IPS-NIHi11 (cell line): ENCODE results near the gene PRMT1.
"Not testable (repeated sequence)": the region's sequence is repeated elsewhere in the genome, so short reads cannot be mapped to it uniquely, and the experiment has no call there.

Source experiments
- DNase-seq: peaks from one replicate; pipeline ENCODE4 v3.0.0; 2012; ENCODE audit warnings: mixed read lengths, low spot score

Gene PRMT1

DNA sequence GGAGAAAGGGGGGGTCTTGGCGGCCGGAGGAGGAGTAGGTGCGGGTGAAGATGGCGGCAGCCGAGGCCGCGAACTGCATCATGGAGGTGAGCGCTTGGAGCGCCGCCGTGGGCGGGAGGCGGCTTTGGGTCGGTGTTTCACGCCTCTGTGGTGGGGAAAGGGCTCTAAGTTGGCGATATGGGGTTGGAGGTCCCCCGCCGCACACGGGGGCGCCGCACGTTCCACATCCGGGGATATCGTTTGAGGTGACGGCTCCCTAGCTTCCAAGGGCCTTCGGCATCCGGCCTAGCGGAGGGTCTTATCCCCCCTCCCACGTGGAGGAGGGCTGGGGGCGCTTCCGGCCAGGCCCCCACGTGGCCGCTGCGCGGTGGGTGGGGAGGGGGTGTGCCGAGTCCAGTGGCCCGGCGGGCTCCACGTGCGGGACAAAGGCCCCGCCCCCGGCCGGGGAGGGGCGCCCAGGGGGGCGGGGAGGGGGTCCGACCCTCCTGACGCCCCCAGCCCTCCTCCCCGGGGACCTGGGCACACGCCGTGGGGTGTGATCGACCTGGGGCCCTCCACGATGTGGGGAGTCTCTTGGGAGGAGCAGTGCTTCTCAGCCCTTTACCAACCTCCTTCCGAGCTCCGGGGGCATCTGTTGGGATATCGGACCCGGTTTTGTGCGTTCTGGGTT is at the start of gene PRMT1:
Gene PRMT1, plus strand, starts transcription at position 41 of the 670 bp plus-strand sequence. Its CDS starts 10 bp downstream, at position 51.
- DNase-seq: peak; percentile 47

DNA sequence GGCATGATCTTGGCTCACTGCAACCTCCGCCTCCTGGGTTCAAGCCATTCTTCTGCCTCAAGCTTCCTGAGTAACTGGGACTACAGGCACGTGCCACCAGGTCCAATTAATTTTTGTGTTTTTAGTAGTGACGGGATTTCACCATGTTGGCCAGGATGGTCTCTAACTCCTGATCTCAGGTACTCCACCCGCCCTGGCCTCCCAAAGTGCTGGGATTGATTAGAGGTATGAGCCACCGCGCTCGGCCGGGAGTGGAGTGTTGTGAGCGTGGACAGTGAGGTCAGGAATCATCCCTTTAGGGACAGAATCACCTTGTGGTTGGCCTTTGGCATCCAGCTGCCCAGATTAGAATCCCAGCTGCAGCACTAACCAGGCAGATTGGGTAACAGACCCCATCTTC is 47.4 kb upstream of the PRMT1 start:
- DNase-seq: no peak

DNA sequence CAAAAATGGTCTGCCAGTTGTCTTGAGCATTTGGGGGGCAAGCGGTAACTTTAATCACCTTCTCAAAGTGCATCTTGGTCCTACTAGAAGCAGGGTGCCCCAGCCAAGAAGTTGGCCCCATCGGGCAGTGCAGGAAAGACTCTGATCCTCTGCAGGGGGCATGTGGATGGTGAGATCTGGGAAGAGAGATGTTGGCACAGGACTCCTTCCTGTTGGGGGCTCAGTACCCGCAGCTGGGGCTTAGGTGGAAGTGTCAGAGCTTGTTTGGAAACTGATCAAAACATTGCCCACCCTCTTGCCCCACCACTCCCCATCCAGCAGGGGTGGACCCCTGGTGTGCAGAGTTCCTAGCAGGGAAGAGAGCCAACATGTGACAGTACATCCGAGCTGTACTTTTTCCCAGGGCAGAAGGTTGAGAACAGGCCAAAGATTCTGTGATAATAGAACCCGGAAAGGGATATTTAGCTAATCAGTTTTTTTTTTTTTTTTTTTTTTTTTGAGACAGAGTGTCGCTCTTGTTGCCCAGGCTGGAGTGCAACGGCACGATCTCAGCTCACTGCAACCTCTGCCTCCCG is 46.0 kb upstream of the PRMT1 start:
- DNase-seq: no peak

DNA sequence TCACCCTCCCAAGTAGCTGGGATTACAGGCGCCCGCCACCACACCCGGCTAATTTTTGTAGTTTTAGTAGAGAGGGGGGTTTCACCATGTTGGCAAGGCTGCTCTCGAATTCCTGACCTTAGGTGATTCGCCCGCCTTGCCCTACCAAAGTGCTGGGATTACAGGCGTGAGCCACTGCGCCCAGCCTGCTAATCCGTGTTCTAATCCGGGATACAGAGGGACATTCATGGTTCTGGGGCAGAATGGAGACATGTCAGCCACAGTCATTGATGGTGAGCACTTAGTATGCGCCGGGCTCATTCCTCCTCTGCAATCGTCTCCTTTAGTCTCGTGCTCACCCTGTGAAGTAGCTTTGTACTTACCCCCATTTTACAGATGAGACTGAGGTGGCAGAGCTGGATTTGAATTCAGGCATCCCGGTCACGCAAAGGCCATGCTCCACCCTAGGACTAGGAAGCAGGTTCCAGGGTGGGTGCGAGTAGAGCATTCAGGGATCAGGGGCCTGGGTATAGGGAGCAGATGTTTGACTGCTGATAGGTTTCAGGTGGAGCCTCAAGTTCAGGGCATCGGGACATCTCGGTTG is 45.4 kb upstream of the PRMT1 start:
- no peak for DNase-seq

DNA sequence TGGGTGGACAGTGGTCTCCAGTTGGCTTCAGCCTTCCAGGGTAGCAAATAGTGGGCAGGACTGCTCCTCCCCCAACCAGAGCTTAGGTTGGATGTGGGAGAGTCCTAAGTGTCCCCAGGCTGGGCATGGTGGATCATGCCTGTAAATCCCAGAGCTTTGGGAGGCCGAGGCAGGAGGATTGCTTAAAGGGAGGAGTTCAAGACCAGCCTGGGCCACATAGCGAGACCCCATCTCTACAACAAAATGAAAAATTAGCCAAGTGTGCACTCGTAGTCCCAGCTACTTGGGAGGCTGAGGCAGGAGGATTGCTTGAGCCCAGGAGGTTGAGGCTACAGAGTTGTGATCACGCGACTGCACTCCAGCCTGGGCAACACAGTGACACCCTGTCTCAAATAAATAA is 44.5 kb upstream of the PRMT1 start:
- no peak for DNase-seq

DNA sequence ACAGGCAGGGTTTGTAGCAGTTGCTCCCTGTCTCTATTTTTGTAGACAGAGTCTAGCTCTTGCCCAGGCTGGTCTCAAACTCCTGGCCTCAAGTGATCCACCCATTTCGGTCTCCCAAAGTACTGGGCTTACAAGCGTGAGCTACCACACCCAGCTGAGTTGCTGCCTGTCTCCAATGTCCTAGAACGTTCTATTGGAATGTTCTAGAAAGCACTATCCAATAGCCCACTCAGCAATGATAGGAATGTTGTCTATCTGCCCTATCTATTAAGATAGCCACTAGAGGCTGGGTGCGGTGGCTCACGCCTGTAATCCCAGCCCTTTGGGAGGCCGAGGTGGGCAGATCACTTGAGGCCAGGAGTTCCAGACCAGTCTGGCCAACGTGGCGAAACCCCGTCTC is 43.8 kb upstream of the PRMT1 start:
- not testable (repeated sequence) for DNase-seq

DNA sequence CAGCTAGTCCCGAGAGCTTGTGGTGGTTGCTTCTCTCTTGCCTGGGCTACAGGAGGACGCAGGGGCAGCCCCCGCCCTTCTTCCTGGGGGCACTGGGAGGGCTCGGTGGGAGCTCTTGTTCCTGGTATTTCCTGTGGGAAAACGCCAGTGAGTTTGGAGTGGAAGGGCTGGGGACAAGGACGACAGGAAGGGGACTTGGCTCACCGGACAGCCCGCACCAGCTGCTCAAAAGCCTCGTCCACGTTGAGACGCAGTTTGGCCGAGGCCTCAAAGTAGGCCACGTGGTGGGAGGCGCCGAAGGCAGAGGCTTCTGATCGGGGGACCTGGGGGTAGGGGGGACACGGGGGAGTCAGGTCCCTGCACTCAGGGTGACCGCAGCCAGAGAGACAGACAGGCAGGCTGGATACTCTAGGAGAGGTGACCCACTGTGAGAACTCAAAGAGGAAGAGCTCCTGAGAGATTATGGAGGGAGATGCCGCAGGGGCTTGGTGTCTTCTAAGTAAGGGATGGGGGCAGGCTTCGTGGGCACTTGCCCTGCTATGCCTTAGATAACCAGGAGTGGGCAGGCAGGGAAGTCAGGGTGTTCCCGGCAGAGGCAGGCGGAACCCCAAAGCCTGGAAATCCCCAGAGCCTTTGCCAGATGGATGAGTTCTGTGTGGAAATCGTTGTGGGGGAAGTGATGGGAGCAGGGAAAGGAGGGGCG is 41.4 kb upstream of the PRMT1 start:
- no peak for DNase-seq

DNA sequence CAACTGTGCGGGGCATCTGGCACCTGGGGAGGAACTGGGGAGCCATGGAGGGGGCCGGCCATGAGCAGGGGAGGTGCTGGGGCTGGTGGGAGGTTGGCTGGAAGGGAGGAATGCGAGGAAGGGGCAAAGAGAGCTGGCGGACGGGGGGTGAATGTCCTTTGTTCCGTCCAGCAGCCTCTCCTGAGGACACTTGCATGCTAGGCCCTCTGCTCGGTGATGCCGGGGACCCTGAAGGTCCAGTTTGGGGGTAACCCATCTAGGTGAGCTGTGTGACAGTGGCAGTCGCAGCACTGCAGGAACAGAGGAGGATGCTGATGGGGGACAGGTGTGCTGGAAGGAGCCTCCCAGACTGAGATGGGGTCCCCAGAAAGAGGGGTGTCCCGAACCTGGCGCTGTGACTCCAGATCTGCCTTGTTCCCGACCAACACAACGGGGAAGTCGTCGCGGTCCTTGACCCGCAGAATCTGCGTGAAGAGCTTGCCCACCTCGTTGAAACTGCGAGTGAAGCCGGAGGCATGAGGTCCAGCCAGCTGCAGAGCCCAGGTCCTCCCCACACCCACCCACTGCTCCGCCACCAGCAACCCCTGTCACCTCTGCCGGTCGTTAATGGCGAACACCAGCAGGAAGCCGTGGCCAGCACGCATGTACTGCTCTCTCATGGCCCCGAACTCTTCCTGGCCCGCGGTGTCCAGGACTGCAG is 40.7 kb upstream of the PRMT1 start:
- no peak for DNase-seq

DNA sequence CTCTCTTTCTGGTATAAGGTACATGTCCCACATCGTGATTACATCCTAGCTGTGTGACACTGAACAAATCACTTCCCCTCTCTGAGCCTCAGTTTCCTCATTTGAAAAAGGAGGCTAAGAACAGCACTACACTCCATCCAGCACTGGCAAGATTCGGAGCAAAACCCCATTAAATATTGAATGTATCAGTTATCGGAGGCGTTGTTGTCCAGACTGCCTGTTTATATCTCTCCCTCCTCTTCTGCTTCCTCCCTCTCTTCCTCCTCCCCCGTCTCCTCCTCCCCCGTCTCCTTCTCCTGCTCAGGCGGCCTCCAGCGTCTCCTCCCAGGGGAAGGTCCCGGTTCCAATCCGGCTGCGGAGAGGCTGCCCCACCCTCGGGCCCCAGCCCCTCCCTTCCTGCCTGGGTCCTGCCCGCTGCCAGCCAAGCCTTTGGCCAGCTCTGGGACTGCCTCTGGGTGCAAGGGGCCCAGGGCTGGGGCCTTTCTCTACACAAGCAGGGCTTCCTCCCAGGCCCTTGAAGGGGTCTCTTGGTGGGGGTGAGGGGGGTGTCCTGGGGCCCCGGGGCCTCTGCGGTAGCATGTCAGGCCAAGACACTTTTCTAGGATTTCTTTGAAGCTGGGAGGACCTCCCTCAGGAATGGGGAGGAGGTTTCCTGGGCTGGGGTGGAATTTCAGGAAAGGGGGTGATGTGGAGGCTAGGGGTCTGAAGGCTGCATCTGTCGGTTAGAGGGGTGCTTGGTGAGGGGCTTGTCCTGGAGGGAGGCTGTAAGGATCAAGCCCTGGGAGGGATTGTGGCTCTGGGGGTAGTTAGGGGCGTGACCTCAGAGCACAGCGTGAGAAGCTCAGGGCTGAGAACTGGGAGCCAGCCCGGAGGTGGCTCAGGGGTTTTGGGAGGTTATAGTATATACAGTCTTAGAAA is 39.0 kb upstream of the PRMT1 start:
- peak; percentile 65 for DNase-seq

DNA sequence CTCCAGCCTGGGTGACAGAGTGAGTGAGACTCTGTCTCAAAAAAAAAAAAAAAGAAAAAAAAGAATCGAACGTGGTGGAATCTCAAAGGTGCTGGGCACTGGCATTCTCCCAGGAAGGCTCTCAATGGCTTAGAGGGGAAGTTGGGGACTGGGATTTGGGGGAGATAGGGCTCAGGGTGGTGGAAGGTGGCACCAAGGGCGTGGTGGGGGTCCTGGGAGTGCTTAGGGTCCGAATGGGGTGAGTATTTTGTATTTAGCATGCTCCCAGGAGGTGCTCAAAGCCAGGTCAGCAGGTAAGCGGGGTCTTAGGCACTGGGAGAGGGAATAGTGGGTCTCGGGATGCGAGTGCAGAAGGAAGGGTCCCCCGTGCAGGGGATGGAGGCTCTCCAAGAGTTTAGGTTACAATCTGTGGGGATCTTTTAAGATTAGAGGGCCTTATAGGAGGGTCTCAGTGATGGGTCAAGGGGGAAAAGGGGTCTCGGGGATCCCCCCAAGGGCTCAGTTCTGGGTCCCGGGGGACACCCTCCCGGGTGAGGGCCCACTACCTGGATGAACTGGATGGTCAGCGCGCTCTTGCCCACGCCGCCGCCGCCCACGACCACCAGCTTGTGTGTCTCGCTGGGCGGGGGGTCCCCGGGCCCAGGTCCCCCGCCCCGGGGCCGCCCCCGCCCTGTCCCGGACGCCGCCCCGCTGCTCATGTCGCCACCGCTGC is 37.5 kb upstream of the PRMT1 start:
- DNase-seq: no peak

DNA sequence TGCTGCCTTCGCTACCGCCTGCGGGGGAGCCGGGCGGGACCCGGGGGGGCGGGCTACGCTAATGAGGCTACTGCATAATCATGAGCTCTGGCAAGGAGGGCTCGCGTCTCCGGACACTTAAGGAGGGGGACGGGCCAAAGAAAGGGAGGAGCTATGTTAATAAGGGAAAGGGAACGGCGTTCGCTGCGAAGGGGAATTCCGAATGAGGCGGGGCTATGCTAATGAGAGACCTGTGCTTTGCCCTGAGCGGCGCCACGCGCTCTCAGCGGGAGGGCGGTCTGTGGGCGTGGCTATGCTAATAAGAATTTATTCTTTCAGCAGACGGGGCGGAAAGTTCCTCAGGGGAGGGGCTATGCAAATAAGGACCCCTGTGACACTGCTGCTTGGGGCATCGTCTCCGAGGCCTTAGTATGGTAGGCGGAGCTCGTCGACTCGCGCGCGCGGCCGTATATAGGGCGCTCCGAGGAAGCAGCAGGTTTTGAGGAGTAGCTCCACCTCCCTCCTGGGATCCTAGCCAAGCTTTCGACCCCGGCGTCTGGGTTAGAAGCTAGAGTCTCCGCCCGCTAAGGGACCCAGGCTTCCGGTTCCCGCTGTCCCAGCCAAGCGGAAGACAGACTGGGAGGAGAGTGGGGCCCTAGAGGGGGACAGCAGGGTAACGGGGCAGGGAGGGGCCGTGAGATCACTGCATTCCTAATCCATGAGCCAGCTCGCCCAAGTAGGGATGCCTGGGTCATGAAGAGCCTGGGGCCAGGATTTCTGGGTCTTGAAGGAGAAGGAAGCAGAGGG is 36.8 kb upstream of the PRMT1 start, which contains the start of gene RRAS:
Gene RRAS, minus strand, starts transcription at position 31 of the 786 bp plus-strand sequence. CDS start 45 bp downstream, outside the sequence.
- DNase-seq: peak; percentile 92

DNA sequence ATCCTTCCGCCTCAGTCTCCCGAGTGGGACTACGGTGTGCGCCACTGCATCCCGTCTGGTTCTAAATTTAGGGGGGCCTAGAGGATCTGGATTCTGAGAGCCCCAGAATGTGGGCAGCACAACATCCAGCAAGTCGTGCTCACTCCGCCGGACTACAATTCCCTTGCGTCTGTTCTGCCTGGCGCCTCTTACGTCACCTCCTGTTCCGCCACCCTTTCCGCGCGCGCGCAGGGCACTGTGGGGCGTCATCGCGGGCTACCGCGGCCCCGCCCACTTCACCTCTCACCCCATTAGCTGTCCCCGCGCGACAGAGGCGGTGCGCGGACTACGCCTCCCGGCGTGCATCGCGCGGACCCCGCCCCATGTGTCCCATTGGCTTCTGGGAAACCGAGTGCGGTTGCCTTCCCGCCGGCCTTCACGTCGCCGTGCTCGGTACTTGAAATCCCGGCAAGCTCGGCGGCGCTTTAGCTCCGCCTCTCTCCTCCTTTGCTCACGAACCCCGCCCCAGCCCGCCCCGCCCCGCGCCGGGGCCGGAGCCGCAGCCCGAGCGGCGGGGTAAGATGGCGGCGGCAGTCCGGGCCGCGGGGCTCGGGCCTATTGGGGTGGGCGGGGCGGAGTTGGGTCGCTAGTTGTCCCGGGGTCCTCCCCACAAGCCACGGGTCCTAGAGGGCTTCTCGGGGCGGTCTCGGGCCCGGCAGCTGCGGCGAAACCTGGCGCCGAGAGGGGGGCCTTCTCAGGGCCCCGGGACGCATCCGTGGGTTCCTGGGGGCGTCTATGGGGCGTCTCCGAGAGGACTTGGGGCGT is 35.2 kb upstream of the PRMT1 start, which contains the start of gene SCAF1:
Gene SCAF1, plus strand, starts transcription at position 522 of the 804 bp plus-strand sequence. CDS start 2,818 bp downstream, outside the sequence.
- DNase-seq: peak; percentile 94

DNA sequence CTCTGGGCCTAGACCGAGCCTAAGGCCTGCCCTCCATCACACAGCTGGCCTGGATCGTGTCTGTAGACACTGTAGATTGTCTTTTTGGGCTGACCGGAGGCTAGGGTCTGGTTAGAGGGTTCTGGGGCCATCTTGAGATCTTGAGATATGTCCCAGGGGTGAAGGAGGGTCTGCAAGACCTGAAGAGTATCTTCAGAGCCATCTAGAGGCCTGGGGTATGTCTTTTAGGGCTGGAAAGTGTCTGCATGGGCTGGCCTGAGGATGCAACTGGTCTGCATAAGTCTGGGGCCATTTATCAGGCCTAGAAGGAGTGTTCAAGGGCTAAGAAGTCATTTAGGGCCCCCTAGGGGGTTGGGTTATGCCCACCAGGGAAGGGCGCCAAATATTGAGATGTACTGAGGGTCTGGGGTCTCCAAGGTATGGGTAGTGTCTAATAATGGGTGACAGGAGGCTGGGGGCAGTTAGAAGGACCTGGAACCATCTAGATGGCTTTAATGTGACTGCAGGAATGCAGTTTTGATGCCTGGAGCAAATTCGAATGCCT is 34.5 kb upstream of the PRMT1 start:
- no peak for DNase-seq

DNA sequence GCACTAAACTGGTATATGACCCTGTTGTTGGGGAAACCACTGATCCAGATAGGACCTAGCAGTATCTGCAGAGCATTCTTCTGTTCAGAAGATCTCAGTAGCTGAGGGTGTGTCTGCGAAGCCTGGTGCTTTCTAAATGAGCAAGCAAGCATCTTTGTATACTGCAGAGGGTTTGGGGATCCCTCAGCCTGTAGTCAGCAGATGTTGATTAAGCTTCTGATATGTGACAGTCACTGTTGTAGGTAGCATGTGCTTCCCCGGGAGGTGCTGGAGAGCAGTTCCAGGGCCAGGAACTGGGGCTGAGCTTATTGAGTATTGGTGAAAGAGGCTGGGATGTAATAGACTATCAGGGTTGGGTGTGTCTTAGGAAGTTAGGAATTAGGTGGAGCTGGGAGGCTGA is 33.6 kb upstream of the PRMT1 start:
- no peak for DNase-seq

DNA sequence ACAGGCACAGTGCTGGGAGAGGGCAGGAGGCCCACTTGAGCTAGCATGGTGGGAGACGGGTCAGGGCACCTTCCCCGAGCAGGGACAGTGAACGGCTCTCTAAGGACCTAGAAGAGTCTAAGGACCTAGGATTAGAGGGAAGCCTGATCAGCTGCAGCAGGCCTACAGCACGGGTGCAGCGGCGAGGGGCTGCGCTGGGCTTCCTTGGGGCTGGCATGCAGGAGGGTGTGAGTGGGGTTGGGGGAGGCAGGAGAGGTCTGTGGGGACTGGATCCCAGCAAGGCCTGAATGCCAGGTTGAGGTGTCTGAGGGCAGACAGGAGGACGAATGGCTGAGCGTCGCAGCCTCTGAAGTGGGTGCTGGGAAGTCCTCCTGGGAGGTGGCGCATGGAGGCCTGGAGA is 31.5 kb upstream of the PRMT1 start:
- DNase-seq: no peak

DNA sequence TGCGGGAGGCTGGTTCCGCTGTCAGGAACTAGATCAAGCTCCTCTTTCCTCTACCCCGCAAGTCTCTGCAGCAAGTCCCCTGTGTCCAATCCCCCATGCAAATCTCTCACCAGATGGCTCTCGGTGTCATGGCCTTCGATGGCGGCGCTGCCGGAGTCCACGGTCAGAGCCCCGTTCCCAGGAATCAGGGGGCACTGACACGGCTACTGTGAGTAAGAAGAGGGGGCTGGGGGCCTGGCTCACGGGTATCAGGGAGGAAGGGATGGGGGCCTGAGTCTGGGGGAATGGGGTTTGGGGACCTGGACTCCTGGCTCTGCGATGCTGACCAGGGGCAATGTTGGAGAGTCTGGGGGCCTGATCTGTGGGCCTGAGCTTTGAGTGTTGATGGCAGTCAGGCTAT is 31.1 kb upstream of the PRMT1 start:
- no peak for DNase-seq

DNA sequence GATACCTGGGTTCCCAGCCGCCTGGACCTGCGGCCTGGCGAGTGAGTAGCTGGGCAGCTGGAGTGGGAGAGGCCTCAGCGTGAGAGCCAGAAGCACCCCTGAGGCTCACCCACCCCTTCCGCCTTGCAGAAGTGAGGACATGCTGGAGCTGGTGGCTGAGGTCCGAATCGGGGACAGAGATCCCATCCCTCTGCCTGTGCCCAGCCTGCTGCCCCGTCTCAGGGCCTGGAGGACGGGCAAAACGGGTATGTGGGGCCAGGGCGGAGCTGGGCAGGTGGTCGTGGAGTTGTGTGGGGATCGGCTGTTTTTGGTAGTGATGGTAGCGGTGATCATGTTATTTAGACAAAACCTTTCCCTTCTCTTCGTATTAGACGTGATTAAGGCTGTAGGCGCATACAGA is 30.5 kb upstream of the PRMT1 start:
- no peak for DNase-seq

DNA sequence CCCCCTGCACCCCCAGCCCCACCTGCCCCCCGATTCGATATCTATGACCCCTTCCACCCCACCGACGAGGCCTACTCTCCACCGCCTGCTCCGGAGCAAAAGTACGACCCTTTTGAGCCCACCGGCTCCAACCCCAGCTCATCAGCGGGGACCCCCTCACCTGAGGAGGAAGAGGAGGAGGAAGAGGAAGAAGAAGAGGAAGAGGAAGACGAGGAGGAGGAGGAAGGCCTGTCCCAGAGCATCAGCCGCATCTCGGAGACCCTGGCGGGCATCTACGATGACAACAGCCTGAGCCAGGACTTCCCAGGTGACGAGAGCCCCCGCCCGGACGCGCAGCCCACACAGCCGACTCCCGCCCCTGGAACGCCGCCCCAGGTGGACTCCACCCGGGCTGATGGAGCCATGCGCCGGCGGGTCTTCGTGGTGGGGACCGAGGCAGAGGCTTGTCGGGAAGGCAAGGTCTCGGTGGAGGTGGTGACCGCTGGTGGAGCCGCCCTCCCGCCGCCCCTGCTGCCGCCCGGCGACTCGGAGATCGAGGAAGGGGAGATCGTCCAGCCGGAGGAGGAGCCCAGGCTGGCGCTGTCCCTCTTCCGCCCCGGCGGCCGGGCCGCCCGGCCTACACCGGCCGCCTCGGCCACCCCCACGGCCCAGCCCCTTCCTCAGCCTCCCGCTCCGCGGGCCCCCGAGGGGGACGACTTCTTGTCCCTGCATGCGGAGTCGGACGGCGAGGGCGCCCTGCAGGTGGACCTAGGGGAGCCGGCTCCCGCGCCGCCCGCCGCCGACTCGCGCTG is 25.8 kb upstream of the PRMT1 start:
- DNase-seq: no peak
